AG04449 (cell line): ENCODE data around the gene VPS13D.
"Not testable (repeated sequence)": the region's sequence is repeated elsewhere in the genome, so short reads cannot be mapped to it uniquely, and the experiment has no call there.

Experiments used
- CTCF ChIA-PET: fragments of 350-600 bp; formaldehyde crosslinking; extraction: SDS; loops from one replicate; lab custom pipeline; 2021; ENCODE audit warnings: antibody characterized with exemption; lab: Yijun Ruan, JAX
- POLR2A ChIA-PET: fragments of 400-600, 350-600 bp; formaldehyde crosslinking; extraction: SDS; loops from one replicate; lab custom pipeline; 2020; ENCODE audit warnings: antibody characterized with exemption, inconsistent platforms; lab: Yijun Ruan, JAX
- DNase-seq: peaks from one replicate; pipeline ENCODE4 v3.0.0-alpha.2; 2010; ENCODE audit warnings: low read depth, low spot score
- H3K4me3 ChIP-seq: 2 replicates; pipeline ENCODE4 v1.5.1; 2011; ENCODE audit warnings: low read depth, mild to moderate bottlenecking, control low read depth, low read length
- CTCF ChIP-seq: IDR thresholded peaks from one replicate; pipeline ENCODE4 v1.5.1; 2011; ENCODE audit warnings: mild to moderate bottlenecking, moderate library complexity, low read length, control low read depth, inconsistent platforms; ENCODE audit not compliant: insufficient read depth; ENCODE audit errors: missing control alignments

Gene VPS13D

GRCh38 chr1:12450756-12451559, 221.1 kb downstream of the VPS13D start:
- DNase-seq: no peak

GRCh38 chr1:12451560-12451900, 221.7 kb downstream of the VPS13D start:
- ChIA-PET CTCF (interaction anchor here (1.5 kb wide), 1 partner anchor 10 kb away, joined by 4 read pairs; no protein-coding TSS in a partner anchor), POLR2A (no interaction called here)
- H3K4me3 ChIP-seq: no peak overlapping the region
- TF ChIP-seq CTCF: no peak
- no peak for DNase-seq

More at GRCh38 chr1:12450756-12451559, 221.1 kb downstream of the VPS13D start:
- H3K4me3 ChIP-seq: no peak overlapping the region
- POLR2A ChIA-PET: no interaction called here
- CTCF ChIA-PET: interaction anchor here (1.1 to 1.5 kb wide), 2 partner anchors 10 to 44 kb away, joined by 4 to 6 read pairs; no protein-coding TSS in a partner anchor
- TF ChIP-seq CTCF: no peak

- TF ChIP-seq CTCF: no peak
- no peak for DNase-seq
- H3K4me3 ChIP-seq: no peak overlapping the region
- ChIA-PET CTCF (interaction anchor here (1.7 kb wide), 1 partner anchor 13 kb away, joined by 4 read pairs; no protein-coding TSS in a partner anchor), POLR2A (interaction anchor here (0.5 kb wide), 1 partner anchor 115 kb away, joined by 3 read pairs; no protein-coding TSS in a partner anchor)
These were observed 222.4 kb downstream of the VPS13D start for GRCh38 chr1:12452262-12452661.

- ChIA-PET CTCF (interaction anchor here (0.8 to 1.7 kb wide), 4 partner anchors 14 to 30 kb away, joined by 3 to 4 read pairs (median 4); no protein-coding TSS in a partner anchor), POLR2A (no interaction called here)
- no peak for TF ChIP-seq CTCF
- no peak overlapping the region for H3K4me3 ChIP-seq
- no peak for DNase-seq
These were observed 223.8 kb downstream of the VPS13D start for GRCh38 chr1:12453400-12454343.

GRCh38 chr1:12454406-12455391, 224.9 kb downstream of the VPS13D start:
- ChIA-PET CTCF (interaction anchor here (0.8 to 1.7 kb wide), 5 partner anchors 8 to 145 kb away, joined by 3 to 4 read pairs (median 3); no protein-coding TSS in a partner anchor), POLR2A (no interaction called here)
- no peak for DNase-seq
- peak; percentile 13 for TF ChIP-seq CTCF
- no peak overlapping the region for H3K4me3 ChIP-seq

- POLR2A ChIA-PET: interaction anchor here (0.7 to 1.6 kb wide), 2 partner anchors 140 to 207 kb away, joined by 5 read pairs; no protein-coding TSS in a partner anchor
- CTCF ChIA-PET: interaction anchor here (0.9 to 1.2 kb wide), 2 partner anchors 9 to 164 kb away, joined by 3 read pairs; no protein-coding TSS in a partner anchor
- DNase-seq, H3K4me3 ChIP-seq: not testable (repeated sequence)
These were observed 226.3 kb downstream of the VPS13D start for GRCh38 chr1:12456081-12456480.
